ENCODE data around the gene MAD1L1. TPM values are rescaled to one million over a fixed set of nuclear protein-coding genes. Genes with fewer than 3 reads are reported as not detected.

MAD1L1 gene
- total and polyA plus RNA-seq, 2 of the 8 experiments (the other 6 are each of a cell fraction or from before 2014, with no cell fraction given) = 40.4 to 44.6 TPM

DNA sequence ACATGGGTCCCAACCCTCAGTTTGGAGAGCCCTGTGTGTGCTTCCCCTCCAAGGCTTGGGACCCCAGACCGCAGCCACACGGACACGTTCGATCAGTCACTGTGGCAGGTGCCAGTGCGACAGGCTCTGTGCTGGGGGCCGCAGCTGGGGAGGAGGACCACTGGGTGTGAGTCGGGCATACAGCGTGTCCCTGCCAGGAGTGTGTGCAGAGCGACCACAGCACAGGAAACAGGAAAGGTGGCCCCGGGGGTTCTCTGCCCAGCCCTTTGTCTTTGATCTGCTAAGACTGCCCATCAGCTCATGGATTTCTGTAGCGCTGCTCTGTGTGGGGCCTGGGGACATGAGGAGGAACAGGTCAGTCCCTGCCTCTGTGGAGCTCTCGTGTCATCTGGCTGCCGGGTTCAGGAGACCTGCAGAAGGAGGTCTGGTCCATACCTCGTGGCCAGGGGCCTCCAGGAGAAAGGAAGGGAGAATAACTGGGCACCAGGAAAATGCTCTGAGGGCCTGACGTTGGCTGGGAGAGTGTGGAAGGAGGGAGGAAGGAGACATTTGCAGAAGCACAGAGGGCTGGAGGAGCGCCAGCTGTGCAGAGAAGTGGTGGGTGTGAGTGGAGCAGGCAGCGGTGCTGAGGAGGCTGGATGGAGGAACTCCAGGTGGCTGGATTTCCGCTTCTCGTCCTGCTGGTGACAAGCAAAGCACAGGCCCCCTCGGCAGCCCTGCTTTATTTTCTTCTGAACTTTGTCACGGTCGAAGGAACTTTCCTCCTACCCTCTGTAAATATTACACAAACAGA is 13.3 kb upstream of the MAD1L1 start (continued):
- TF ChIP-seq, protein P1, sequence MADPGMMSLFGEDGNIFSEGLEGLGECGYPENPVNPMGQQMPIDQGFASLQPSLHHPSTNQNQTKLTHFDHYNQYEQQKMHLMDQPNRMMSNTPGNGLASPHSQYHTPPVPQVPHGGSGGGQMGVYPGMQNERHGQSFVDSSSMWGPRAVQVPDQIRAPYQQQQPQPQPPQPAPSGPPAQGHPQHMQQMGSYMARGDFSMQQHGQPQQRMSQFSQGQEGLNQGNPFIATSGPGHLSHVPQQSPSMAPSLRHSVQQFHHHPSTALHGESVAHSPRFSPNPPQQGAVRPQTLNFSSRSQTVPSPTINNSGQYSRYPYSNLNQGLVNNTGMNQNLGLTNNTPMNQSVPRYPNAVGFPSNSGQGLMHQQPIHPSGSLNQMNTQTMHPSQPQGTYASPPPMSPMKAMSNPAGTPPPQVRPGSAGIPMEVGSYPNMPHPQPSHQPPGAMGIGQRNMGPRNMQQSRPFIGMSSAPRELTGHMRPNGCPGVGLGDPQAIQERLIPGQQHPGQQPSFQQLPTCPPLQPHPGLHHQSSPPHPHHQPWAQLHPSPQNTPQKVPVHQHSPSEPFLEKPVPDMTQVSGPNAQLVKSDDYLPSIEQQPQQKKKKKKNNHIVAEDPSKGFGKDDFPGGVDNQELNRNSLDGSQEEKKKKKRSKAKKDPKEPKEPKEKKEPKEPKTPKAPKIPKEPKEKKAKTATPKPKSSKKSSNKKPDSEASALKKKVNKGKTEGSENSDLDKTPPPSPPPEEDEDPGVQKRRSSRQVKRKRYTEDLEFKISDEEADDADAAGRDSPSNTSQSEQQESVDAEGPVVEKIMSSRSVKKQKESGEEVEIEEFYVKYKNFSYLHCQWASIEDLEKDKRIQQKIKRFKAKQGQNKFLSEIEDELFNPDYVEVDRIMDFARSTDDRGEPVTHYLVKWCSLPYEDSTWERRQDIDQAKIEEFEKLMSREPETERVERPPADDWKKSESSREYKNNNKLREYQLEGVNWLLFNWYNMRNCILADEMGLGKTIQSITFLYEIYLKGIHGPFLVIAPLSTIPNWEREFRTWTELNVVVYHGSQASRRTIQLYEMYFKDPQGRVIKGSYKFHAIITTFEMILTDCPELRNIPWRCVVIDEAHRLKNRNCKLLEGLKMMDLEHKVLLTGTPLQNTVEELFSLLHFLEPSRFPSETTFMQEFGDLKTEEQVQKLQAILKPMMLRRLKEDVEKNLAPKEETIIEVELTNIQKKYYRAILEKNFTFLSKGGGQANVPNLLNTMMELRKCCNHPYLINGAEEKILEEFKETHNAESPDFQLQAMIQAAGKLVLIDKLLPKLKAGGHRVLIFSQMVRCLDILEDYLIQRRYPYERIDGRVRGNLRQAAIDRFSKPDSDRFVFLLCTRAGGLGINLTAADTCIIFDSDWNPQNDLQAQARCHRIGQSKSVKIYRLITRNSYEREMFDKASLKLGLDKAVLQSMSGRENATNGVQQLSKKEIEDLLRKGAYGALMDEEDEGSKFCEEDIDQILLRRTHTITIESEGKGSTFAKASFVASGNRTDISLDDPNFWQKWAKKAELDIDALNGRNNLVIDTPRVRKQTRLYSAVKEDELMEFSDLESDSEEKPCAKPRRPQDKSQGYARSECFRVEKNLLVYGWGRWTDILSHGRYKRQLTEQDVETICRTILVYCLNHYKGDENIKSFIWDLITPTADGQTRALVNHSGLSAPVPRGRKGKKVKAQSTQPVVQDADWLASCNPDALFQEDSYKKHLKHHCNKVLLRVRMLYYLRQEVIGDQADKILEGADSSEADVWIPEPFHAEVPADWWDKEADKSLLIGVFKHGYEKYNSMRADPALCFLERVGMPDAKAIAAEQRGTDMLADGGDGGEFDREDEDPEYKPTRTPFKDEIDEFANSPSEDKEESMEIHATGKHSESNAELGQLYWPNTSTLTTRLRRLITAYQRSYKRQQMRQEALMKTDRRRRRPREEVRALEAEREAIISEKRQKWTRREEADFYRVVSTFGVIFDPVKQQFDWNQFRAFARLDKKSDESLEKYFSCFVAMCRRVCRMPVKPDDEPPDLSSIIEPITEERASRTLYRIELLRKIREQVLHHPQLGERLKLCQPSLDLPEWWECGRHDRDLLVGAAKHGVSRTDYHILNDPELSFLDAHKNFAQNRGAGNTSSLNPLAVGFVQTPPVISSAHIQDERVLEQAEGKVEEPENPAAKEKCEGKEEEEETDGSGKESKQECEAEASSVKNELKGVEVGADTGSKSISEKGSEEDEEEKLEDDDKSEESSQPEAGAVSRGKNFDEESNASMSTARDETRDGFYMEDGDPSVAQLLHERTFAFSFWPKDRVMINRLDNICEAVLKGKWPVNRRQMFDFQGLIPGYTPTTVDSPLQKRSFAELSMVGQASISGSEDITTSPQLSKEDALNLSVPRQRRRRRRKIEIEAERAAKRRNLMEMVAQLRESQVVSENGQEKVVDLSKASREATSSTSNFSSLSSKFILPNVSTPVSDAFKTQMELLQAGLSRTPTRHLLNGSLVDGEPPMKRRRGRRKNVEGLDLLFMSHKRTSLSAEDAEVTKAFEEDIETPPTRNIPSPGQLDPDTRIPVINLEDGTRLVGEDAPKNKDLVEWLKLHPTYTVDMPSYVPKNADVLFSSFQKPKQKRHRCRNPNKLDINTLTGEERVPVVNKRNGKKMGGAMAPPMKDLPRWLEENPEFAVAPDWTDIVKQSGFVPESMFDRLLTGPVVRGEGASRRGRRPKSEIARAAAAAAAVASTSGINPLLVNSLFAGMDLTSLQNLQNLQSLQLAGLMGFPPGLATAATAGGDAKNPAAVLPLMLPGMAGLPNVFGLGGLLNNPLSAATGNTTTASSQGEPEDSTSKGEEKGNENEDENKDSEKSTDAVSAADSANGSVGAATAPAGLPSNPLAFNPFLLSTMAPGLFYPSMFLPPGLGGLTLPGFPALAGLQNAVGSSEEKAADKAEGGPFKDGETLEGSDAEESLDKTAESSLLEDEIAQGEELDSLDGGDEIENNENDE (IDR thresholded peaks at IDR 0.05; ENCODE audit: insufficient replicate concordance, low read length) = no peak
